ENCODE results near the gene CACNA1H.

DNA sequence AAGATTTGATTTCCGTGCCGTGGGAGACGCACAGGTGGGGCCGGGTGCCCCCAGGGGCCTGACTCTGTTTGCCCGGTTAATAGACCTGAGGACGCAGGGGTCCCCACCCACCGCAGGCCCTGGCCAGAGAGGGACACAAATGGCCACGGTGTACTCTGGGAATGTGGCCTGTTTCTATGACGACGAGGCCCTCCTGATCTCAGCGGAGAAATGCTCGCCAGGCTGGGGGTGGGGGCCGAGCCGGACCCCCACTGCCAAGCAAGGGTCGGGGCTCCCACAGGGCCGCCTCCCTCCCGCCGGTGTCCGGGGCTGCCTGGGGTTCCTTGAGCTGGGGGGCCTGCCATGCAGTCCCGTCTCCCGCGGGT, 32.3 kb upstream of the CACNA1H start:
- no peak for TF ChIP-seq EZH2 (IDR thresholded peaks at IDR 0.05)
- no peak for TF ChIP-seq ZNF274 (IDR thresholded peaks at IDR 0.05; ENCODE audit: low read depth, low read length)
- TF ChIP-seq, protein P1, sequence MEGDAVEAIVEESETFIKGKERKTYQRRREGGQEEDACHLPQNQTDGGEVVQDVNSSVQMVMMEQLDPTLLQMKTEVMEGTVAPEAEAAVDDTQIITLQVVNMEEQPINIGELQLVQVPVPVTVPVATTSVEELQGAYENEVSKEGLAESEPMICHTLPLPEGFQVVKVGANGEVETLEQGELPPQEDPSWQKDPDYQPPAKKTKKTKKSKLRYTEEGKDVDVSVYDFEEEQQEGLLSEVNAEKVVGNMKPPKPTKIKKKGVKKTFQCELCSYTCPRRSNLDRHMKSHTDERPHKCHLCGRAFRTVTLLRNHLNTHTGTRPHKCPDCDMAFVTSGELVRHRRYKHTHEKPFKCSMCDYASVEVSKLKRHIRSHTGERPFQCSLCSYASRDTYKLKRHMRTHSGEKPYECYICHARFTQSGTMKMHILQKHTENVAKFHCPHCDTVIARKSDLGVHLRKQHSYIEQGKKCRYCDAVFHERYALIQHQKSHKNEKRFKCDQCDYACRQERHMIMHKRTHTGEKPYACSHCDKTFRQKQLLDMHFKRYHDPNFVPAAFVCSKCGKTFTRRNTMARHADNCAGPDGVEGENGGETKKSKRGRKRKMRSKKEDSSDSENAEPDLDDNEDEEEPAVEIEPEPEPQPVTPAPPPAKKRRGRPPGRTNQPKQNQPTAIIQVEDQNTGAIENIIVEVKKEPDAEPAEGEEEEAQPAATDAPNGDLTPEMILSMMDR (IDR thresholded peaks at IDR 0.05 in 2 of 3, conservative IDR thresholded peaks at IDR 0.05 in 1 of 3; ENCODE audit: borderline replicate concordance in 1 of 3, insufficient read depth in 1 of 3, low read depth in 2 of 3, low read length in 2 of 3): no peak
- TF ChIP-seq, protein P2, sequence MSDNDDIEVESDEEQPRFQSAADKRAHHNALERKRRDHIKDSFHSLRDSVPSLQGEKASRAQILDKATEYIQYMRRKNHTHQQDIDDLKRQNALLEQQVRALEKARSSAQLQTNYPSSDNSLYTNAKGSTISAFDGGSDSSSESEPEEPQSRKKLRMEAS (IDR thresholded peaks at IDR 0.05): no peak
- no peak for TF ChIP-seq CEBPB (IDR thresholded peaks at IDR 0.05; ENCODE audit: low read depth)
- TF ChIP-seq POLR2AphosphoS5 (IDR thresholded peaks at IDR 0.05; ENCODE audit: low read depth, low read length): no peak
- TF ChIP-seq POLR2A (IDR thresholded peaks at IDR 0.05; ENCODE audit: borderline replicate concordance, extremely low read depth, insufficient read depth, insufficient read length): no peak
- no peak for TF ChIP-seq JUND (IDR thresholded peaks at IDR 0.05)
- TF ChIP-seq SP1 (IDR thresholded peaks at IDR 0.05; ENCODE audit: low read depth): no peak
- no peak for TF ChIP-seq YY1 (IDR thresholded peaks at IDR 0.05; ENCODE audit: extremely low read depth, insufficient replicate concordance, low read depth, low read length)
- TF ChIP-seq FOSL1 (IDR thresholded peaks at IDR 0.05; ENCODE audit: low read depth): no peak
